Measurements from ENCODE around the gene NFRKB.

Gene NFRKB
- 78.0 to 97.8 (median 96.5) reads per million in 3 donors for total RNA-seq

DNA sequence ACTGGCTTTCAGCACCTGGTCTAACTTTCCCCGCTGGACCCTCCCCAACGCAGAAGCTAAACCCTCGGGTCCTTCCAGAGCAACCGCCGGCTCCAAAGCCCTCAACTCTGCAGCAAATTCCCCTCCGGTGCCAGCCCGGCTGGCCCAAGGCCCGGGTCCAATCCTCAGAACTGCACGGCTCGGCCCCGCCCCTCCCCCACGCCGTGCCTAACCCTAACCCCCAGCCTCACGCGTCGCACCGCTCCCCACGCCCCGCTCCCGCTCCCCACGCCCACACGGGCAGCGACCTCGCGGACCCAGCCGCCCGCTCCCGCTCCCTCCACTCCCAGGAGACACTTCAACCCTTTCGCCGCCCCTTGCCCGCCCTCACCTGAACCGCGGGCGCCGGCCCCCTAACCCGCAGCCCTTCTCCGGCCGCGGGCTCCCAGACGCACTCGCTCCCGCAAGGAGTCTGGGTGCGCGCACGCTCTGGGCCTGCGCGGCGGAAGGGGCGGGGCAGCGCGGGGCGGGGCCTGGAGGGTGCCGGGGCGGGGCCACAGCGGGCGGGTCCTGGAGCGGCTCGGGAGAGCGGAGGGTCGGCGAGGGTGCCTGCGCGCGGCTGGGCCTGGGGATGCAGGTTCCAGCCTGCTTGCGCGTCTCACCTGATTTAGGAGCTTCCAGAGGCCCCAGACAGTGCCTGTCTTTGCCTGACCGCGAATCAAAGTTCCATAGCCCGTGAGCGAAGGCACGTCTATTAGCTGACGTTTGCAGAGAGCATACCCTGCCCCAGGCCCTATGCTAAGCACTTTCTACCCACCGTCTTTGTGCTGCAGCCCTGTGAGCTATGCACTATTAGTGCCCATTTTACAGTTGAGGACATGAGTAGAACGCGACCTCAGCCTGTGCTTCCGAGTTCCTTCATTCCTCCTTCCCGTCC lies at the start of gene NFRKB:
Gene NFRKB, minus strand, starts transcription at position 453 of the 916 bp plus-strand sequence. CDS start 2,729 bp downstream, outside the sequence.
- peaks cover 19% of the 10 kb centered on the region for H3K36me3 ChIP-seq (ENCODE audit: control insufficient read depth, insufficient read depth, low read length)
- H3K4me1 ChIP-seq (ENCODE audit: control insufficient read depth, insufficient read depth, low read length, poor library complexity, severe bottlenecking): peaks cover 10% of the 10 kb centered on the region
- peak; percentile 77 to 81 (median 79) for DNase-seq
- H3K4me3 ChIP-seq (ENCODE audit: insufficient read depth, low read depth, low read length, poor library complexity, severe bottlenecking): peak within 1 kb of the TSS; percentile 74
- H3K27me3 ChIP-seq (replicated peaks; ENCODE audit: control insufficient read depth, insufficient read depth, low read length, poor library complexity, severe bottlenecking): no peaks in the 10 kb centered on the region
- peak within 1 kb of the TSS; percentile 70 for H3K27ac ChIP-seq (ENCODE audit: insufficient read depth, low read length, poor library complexity, severe bottlenecking)
- no peaks in the 10 kb centered on the region for H3K9me3 ChIP-seq (ENCODE audit: control insufficient read depth, low read length)

DNA sequence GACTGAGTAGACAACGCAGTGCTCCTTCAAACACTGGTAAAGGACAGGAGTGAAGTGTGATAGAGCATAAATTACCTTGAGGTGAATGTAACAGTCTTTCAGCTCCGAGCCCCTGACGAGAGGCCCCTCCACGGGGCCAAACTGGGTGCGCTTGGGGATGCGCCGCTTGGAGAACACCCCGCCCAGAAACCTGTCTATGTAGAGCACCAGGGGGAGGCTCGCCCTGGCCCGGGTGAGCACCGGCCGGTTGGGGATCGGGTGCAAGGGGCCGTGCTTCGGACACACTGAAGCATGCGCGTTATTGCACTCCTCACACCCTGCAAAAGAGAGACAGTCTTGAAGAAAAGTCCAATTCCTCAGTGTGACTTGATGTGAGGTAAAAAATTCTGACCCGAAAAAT lies 49.3 kb upstream of the NFRKB start:
- Histone ChIP-seq H3K27ac (ENCODE audit: insufficient read depth, low read length, poor library complexity, severe bottlenecking) (no peak overlapping the region), H3K27me3 (replicated peaks; ENCODE audit: control insufficient read depth, insufficient read depth, low read length, poor library complexity, severe bottlenecking) (no peaks in the 10 kb centered on the region), H3K4me3 (ENCODE audit: insufficient read depth, low read depth, low read length, poor library complexity, severe bottlenecking) (no peak overlapping the region), H3K9me3 (ENCODE audit: control insufficient read depth, low read length) (no peaks in the 10 kb centered on the region), H3K4me1 (ENCODE audit: control insufficient read depth, insufficient read depth, low read length, poor library complexity, severe bottlenecking) (no peaks in the 10 kb centered on the region), H3K36me3 (ENCODE audit: control insufficient read depth, insufficient read depth, low read length) (peaks cover 7% of the 10 kb centered on the region)
- no peak for DNase-seq

- Histone ChIP-seq H3K36me3 (ENCODE audit: control insufficient read depth, insufficient read depth, low read length) (peaks cover 7% of the 10 kb centered on the region), H3K27me3 (replicated peaks; ENCODE audit: control insufficient read depth, insufficient read depth, low read length, poor library complexity, severe bottlenecking) (no peaks in the 10 kb centered on the region), H3K9me3 (ENCODE audit: control insufficient read depth, low read length) (no peaks in the 10 kb centered on the region), H3K27ac (ENCODE audit: insufficient read depth, low read length, poor library complexity, severe bottlenecking) (no peak overlapping the region), H3K4me1 (ENCODE audit: control insufficient read depth, insufficient read depth, low read length, poor library complexity, severe bottlenecking) (no peaks in the 10 kb centered on the region), H3K4me3 (ENCODE audit: insufficient read depth, low read depth, low read length, poor library complexity, severe bottlenecking) (no peak overlapping the region)
- DNase-seq: no peak
Measured at GRCh38 chr11:129943036-129943435, 47.7 kb upstream of the NFRKB start.

GRCh38 chr11:129939510-129939909 lies 44.1 kb upstream of the NFRKB start:
- H3K27me3 ChIP-seq (replicated peaks; ENCODE audit: control insufficient read depth, insufficient read depth, low read length, poor library complexity, severe bottlenecking): no peaks in the 10 kb centered on the region
- no peaks in the 10 kb centered on the region for H3K36me3 ChIP-seq (ENCODE audit: control insufficient read depth, insufficient read depth, low read length)
- H3K4me3 ChIP-seq (ENCODE audit: insufficient read depth, low read depth, low read length, poor library complexity, severe bottlenecking): no peak overlapping the region
- no peaks in the 10 kb centered on the region for H3K9me3 ChIP-seq (ENCODE audit: control insufficient read depth, low read length)
- no peak for DNase-seq
- H3K4me1 ChIP-seq (ENCODE audit: control insufficient read depth, insufficient read depth, low read length, poor library complexity, severe bottlenecking): no peaks in the 10 kb centered on the region
- H3K27ac ChIP-seq (ENCODE audit: insufficient read depth, low read length, poor library complexity, severe bottlenecking): no peak overlapping the region

- Histone ChIP-seq H3K4me3 (ENCODE audit: insufficient read depth, low read depth, low read length, poor library complexity, severe bottlenecking) (no peak overlapping the region), H3K4me1 (ENCODE audit: control insufficient read depth, insufficient read depth, low read length, poor library complexity, severe bottlenecking) (no peaks in the 10 kb centered on the region), H3K27me3 (replicated peaks; ENCODE audit: control insufficient read depth, insufficient read depth, low read length, poor library complexity, severe bottlenecking) (no peaks in the 10 kb centered on the region), H3K36me3 (ENCODE audit: control insufficient read depth, insufficient read depth, low read length) (no peaks in the 10 kb centered on the region), H3K9me3 (ENCODE audit: control insufficient read depth, low read length) (no peaks in the 10 kb centered on the region), H3K27ac (ENCODE audit: insufficient read depth, low read length, poor library complexity, severe bottlenecking) (no peak overlapping the region)
- DNase-seq: no peak
Measured at GRCh38 chr11:129938764-129939163, 43.4 kb upstream of the NFRKB start.

- no peaks in the 10 kb centered on the region for H3K9me3 ChIP-seq (ENCODE audit: control insufficient read depth, low read length)
- no peaks in the 10 kb centered on the region for H3K27me3 ChIP-seq (replicated peaks; ENCODE audit: control insufficient read depth, insufficient read depth, low read length, poor library complexity, severe bottlenecking)
- H3K4me1 ChIP-seq (ENCODE audit: control insufficient read depth, insufficient read depth, low read length, poor library complexity, severe bottlenecking): no peaks in the 10 kb centered on the region
Measured at GRCh38 chr11:129937592-129938238, 42.3 kb upstream of the NFRKB start.

GRCh38 chr11:129935723-129936122 lies 40.3 kb upstream of the NFRKB start:
- no peak for DNase-seq
- peaks cover 4% of the 10 kb centered on the region for H3K36me3 ChIP-seq (ENCODE audit: control insufficient read depth, insufficient read depth, low read length)
- no peaks in the 10 kb centered on the region for H3K9me3 ChIP-seq (ENCODE audit: control insufficient read depth, low read length)
- H3K27me3 ChIP-seq (replicated peaks; ENCODE audit: control insufficient read depth, insufficient read depth, low read length, poor library complexity, severe bottlenecking): no peaks in the 10 kb centered on the region
- no peaks in the 10 kb centered on the region for H3K4me1 ChIP-seq (ENCODE audit: control insufficient read depth, insufficient read depth, low read length, poor library complexity, severe bottlenecking)
- no peak overlapping the region for H3K4me3 ChIP-seq (ENCODE audit: insufficient read depth, low read depth, low read length, poor library complexity, severe bottlenecking)
- H3K27ac ChIP-seq (ENCODE audit: insufficient read depth, low read length, poor library complexity, severe bottlenecking): no peak overlapping the region

More at GRCh38 chr11:129937592-129938238, 42.3 kb upstream of the NFRKB start:
- DNase-seq: no peak
- Histone ChIP-seq H3K27ac (ENCODE audit: insufficient read depth, low read length, poor library complexity, severe bottlenecking) (no peak overlapping the region), H3K4me3 (ENCODE audit: insufficient read depth, low read depth, low read length, poor library complexity, severe bottlenecking) (no peak overlapping the region), H3K36me3 (ENCODE audit: control insufficient read depth, insufficient read depth, low read length) (no peaks in the 10 kb centered on the region)

DNA sequence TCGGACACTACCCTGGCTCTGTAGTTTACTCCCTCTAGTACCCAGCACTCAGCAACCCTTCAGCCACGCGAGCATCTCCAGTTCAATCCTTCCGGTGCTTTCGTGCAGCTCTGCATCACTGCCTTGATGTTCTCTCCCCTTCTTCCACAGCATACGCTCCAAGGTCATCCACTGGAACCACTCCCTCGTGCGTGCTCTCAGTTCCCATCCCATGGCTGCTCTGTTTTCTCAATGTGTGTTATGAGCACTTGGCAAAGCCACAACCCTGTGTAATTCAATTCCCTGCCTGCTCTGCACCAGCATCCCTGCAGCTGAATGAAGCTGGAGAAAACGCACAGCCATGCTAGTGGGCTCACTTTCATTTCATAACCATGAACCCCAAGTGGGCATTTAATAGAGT lies 38.5 kb upstream of the NFRKB start:
- no peak overlapping the region for H3K27ac ChIP-seq (ENCODE audit: insufficient read depth, low read length, poor library complexity, severe bottlenecking)

GRCh38 chr11:129933262-129933661 lies 37.9 kb upstream of the NFRKB start:
- Histone ChIP-seq H3K4me1 (ENCODE audit: control insufficient read depth, insufficient read depth, low read length, poor library complexity, severe bottlenecking) (no peaks in the 10 kb centered on the region), H3K27ac (ENCODE audit: insufficient read depth, low read length, poor library complexity, severe bottlenecking) (no peak overlapping the region), H3K27me3 (replicated peaks; ENCODE audit: control insufficient read depth, insufficient read depth, low read length, poor library complexity, severe bottlenecking) (no peaks in the 10 kb centered on the region), H3K36me3 (ENCODE audit: control insufficient read depth, insufficient read depth, low read length) (peaks cover 11% of the 10 kb centered on the region), H3K4me3 (ENCODE audit: insufficient read depth, low read depth, low read length, poor library complexity, severe bottlenecking) (no peak overlapping the region), H3K9me3 (ENCODE audit: control insufficient read depth, low read length) (no peaks in the 10 kb centered on the region)
- DNase-seq: no peak

More for the DNA sequence above, 38.5 kb upstream of the NFRKB start:
- Histone ChIP-seq H3K27me3 (replicated peaks; ENCODE audit: control insufficient read depth, insufficient read depth, low read length, poor library complexity, severe bottlenecking) (no peaks in the 10 kb centered on the region), H3K9me3 (ENCODE audit: control insufficient read depth, low read length) (no peaks in the 10 kb centered on the region), H3K36me3 (ENCODE audit: control insufficient read depth, insufficient read depth, low read length) (peaks cover 11% of the 10 kb centered on the region), H3K4me1 (ENCODE audit: control insufficient read depth, insufficient read depth, low read length, poor library complexity, severe bottlenecking) (no peaks in the 10 kb centered on the region), H3K4me3 (ENCODE audit: insufficient read depth, low read depth, low read length, poor library complexity, severe bottlenecking) (no peak overlapping the region)
- DNase-seq: no peak

Measured in effector memory CD4-positive, alpha-beta T cell (primary cell).